CD4-positive, alpha-beta T cell treated with Interleukin-6 for 4 hours (primary cell): ENCODE measurements around the gene NCKAP5.

Source experiments
- DNase-seq: peaks from one replicate; pipeline ENCODE4 v3.0.0-alpha.2; 2020; ENCODE audit warnings: mixed read lengths

The NCKAP5 gene

GRCh38 chr2:132774189-132774588, 794.1 kb downstream of the NCKAP5 start:
- DNase-seq = no peak

GRCh38 chr2:132773331-132773730, 794.9 kb downstream of the NCKAP5 start:
- no peak for DNase-seq

GRCh38 chr2:132772340-132772739, 795.9 kb downstream of the NCKAP5 start:
- DNase-seq = no peak

GRCh38 chr2:132766573-132766972, 801.7 kb downstream of the NCKAP5 start:
- no peak for DNase-seq

- no peak for DNase-seq
Observed at GRCh38 chr2:132761437-132761836, 806.8 kb downstream of the NCKAP5 start.

- no peak for DNase-seq
Observed at GRCh38 chr2:132760971-132761370, 807.3 kb downstream of the NCKAP5 start.

- DNase-seq = no peak
Observed at GRCh38 chr2:132760405-132760804, 807.9 kb downstream of the NCKAP5 start.

- no peak for DNase-seq
Observed at GRCh38 chr2:132758995-132759394, 809.3 kb downstream of the NCKAP5 start.

- DNase-seq = no peak
Observed at GRCh38 chr2:132757676-132758075, 810.6 kb downstream of the NCKAP5 start.

GRCh38 chr2:132757002-132757589, 811.2 kb downstream of the NCKAP5 start:
- no peak for DNase-seq

- DNase-seq = no peak
Observed at GRCh38 chr2:132754867-132755472, 813.3 kb downstream of the NCKAP5 start.

- DNase-seq = no peak
Observed at GRCh38 chr2:132754392-132754791, 813.9 kb downstream of the NCKAP5 start.

GRCh38 chr2:132752421-132753206, 815.6 kb downstream of the NCKAP5 start:
- no peak for DNase-seq

- no peak for DNase-seq
Observed at GRCh38 chr2:132751836-132752235, 816.4 kb downstream of the NCKAP5 start.

GRCh38 chr2:132750606-132751005, 817.7 kb downstream of the NCKAP5 start:
- no peak for DNase-seq

- DNase-seq = no peak
Observed at GRCh38 chr2:132747046-132747445, 821.2 kb downstream of the NCKAP5 start.

- DNase-seq = no peak
Observed at GRCh38 chr2:132741754-132742153, 826.5 kb downstream of the NCKAP5 start.

GRCh38 chr2:132740081-132740720, 828.1 kb downstream of the NCKAP5 start:
- DNase-seq = no peak

GRCh38 chr2:132738223-132738622, 830.0 kb downstream of the NCKAP5 start:
- DNase-seq = no peak

- no peak for DNase-seq
Observed at GRCh38 chr2:132736059-132736458, 832.2 kb downstream of the NCKAP5 start.

- DNase-seq = no peak
Observed at GRCh38 chr2:132734961-132735360, 833.3 kb downstream of the NCKAP5 start.

- no peak for DNase-seq
Observed at GRCh38 chr2:132733094-132733493, 835.2 kb downstream of the NCKAP5 start.

GRCh38 chr2:132732694-132733093, 835.6 kb downstream of the NCKAP5 start:
- no peak for DNase-seq

- DNase-seq = no peak
Observed at GRCh38 chr2:132731441-132731840, 836.8 kb downstream of the NCKAP5 start.
